Stimulated activated CD4-positive, alpha-beta T cell treated with anti-CD3 and anti-CD28 coated beads, Interleukin-15, amount 100 ng/mL, for 48 hours (primary cell): Measurements from ENCODE around the gene C9orf57.
A peak's percentile ranks its signal among the peaks of the same experiment; 100 is the strongest.
"Not testable (repeated sequence)": the region's sequence is repeated elsewhere in the genome, so short reads cannot be mapped to it uniquely, and the experiment has no call there.

Experiments used
- DNase-seq, 2 donors: peaks; one replicate each; pipeline ENCODE4 v3.0.0-alpha.2; 2020; ENCODE audit warnings: low read depth in 2 of 2

The C9orf57 gene, protein sequence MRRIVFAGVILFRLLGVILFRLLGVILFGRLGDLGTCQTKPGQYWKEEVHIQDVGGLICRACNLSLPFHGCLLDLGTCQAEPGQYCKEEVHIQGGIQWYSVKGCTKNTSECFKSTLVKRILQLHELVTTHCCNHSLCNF

DNA sequence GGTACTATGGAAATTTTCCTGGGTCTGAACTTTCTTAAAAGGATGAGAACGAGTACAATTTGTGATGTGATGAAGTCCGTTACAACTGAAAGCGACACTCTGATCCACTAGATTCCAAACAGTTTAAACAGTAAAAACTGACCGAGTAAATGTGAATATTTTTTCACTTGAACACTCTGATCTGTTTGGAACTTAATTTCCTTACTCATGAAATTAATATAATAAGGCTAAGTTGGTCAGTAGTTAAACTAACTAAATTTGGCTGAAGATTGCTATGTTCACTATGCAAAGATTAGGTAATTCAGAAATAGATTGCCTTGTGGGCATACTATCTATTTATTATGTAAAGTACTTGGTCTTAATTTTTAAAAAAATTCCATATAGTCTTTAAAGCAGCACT lies at the start of gene C9orf57:
Gene C9orf57 (minus strand): TSS at position 101 of the 400 bp plus-strand sequence. CDS start 1,282 bp downstream, outside the sequence.
- no peak for DNase-seq

DNA sequence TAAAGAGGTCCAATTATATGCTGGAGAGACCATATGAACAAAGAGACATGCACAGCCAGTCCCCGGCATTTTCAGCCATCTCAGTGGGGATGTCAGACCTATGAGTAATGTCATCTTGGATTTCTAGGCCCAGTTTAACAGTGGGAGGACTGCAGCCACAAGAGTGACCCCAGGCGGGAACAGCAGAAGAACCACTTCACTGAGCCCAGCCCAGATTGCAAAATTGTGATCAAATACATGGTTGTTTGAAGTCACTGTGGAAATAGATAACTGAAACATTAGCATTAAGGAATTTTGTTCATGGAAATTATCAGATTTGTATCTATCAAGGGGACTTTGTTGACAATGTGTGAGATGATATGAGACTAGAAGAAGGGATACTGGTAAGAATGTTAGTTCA lies 42.1 kb upstream of the C9orf57 start:
- DNase-seq: no peak

DNA sequence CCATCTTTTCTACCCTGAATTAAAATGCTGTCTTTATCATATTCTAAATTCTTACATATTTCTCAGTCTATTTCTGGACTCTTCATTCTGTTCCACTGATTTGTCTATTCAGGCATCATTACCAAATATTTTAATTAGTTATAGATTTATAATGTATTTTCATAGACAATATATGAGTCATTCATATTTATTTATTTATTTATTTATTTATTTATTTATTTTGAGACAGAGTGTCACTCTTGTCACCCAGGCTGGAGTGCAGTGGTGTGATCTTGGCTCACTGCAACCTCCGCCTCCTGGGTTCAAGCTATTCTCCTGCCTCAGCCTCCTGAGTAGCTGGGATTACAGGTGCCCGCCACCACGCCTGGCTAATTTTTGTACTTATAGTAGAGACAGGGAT lies 35.1 kb upstream of the C9orf57 start:
- not testable (repeated sequence) for DNase-seq

DNA sequence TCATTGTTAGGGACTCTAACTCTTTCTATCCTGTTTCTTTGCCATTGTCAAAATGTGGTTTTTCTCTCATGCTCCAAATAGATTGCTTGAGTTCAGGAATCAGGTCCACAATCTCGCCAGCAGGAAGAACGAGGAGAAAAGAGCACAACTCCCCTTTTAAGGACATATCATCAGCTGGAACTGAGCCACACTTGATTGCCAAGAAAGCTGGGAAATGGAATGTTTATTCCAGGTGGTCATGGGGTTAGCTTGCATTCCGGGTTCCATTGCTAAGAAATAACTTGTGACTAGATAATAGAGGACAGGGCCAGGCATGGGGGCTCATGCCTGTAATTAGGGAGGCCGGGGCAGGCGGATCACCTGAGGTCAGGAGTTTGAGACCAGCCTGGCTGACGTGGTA lies 32.4 kb upstream of the C9orf57 start:
- DNase-seq: no peak

DNA sequence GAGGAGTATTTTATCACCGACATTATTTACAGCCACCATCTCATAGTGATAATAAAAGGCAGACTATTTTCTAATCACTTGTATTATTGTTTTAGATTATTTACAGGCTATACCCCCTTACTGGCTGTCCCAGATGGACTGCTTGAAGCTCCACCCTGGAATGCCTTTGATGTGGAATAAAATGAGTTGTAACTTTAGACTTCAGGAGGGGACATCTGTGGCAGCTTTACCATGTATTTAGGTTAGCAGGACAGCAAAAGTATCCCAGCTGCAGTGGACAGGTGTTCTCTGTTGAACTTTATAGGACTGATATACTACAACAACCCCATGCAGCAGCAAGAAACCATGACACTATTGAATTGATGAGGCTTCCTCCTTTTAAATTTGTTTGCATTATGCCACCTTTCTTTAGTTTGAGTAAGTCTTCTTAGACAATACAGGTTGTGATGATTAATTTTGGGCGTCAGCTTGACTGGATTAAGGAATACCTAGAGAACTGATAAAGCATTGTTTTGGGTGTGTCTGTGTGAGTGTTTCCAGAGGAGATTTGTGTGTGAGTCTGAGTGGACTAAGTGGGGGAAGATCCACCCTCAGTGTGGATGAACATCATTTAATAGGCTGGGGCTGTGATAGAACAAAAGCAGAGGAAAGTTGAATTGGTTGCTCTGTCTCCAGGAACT lies 29.2 kb upstream of the C9orf57 start:
- DNase-seq: no peak

DNA sequence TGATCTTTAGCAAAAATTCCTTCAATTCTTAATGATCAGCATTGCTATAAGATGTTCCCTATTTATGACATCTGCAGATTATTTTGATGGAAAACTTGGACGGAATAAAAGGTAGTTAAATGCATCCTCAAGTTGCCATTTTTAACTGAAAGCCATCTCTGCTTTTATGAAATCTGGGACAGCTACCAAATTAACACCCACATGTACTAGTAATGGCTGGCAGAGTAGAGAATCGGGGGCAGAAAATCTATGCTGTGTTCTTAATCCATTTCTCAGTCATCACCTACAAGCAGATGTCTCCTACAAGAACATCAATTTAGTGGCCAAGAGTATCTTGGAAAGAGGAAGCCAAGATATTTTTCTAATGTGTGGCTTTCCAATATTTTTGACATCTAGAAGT lies 22.1 kb upstream of the C9orf57 start:
- DNase-seq: no peak

DNA sequence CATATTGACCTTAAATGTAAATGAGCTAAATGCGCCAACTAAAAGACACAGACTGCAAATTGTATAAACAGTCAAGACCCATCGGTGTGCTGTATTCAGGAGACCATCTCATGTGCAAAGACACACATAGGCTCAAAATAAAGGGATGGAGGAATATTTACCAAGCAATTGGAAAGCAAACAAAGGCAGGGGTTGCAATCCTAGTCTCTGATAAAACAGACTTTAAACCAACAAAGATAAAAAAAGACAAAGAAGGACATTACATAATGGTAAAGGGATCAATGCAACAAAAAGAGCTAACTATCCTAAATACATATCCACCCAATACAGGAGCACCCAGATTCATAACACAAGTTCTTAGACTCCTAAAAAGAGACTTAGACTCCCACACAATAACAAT lies 14.3 kb upstream of the C9orf57 start:
- not testable (repeated sequence) for DNase-seq

DNA sequence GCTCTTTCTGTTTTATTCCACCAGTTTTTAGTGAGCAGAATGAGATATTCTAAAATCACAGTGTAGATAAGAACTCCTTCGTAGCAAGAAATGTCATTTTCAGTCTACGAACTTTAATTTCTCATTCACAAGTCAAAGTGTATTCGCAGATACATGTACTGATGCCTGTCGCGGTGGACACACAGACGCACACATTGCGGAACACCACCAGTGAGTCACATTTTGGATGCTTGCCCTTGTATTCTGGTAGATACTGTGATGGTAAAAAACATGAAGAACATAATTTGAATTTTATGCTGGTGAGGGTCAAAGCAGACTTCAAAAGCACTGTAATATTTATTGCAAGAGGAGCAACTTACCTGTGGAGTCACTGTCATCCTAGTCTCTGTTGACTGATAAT lies 4.7 kb upstream of the C9orf57 start:
- DNase-seq: no peak

DNA sequence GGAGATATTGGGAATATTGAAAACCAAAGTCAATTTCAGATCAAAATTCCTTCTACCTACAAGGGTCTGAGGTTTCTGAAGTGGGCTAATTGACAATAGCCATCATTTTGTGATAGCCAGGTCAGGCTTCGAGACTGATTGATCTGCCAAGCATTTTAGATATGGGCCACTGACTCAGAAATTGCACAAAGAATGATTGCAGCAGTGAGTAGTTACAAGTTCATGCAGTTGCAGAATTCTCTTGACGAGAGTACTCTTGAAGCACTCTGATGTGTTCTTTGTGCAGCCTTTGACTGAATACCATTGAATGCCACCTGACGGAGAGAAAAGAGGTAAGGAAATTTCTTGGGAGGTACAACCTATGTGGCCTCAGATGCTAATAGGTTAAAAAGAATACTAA lies 8.3 kb downstream of the C9orf57 start:
- no peak for DNase-seq

DNA sequence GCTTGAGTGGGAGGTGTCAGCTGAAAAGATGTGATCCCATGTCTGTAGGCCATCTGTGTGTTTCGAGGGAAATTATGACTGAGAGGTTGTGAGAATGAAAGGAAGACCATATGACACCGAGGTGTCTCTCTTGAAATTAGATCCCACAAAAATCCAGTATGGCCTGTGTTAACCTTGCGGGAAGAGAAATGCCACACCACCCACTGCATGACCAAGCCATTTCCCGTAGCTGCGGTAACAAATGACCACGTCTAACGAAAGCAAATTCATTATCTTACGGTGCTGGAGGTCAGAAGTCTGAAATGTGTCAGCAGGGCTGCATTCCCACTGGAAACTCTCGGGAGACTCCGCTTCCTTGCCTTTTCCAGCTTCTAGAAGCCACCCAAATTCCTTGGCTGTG lies 11.6 kb downstream of the C9orf57 start:
- no peak for DNase-seq

DNA sequence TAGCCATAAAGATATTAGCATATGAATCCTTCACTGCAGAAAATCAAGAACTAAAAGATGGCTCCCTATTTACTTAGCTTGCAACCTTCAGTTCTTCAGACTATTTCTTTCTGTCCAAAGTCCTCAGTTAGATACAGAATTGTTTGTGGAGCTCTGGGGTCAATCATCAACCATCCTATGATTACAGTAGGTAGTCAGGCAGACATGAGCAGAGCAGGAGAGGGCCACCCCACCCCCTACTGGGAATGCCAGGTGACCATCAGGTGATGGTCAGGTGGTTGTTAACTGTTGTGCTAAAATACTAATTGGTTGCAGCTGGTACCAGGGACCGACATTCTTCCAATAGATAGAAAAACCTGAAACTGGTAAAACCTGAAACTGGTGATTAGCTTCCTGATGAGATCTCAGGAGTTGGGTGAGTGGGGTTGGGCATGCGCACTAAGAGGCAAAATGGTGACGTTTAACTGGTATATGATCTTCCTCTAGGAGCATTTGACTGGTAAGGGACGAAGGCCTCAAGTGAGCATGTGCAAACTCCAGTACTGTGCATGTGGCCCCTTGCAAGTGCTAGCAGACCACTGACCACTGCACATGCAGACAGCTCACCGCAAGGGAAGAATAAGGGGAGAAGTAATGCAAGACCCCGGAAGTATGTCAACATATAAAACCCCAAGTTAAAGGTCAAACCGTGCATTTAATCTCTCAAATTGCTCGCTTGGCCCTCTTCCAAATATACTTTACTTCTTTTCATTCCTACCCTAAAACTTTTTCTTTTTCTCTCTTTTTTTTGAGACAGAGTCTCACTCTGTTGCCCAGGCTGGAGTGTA lies 13.6 kb downstream of the C9orf57 start:
- DNase-seq: no peak

DNA sequence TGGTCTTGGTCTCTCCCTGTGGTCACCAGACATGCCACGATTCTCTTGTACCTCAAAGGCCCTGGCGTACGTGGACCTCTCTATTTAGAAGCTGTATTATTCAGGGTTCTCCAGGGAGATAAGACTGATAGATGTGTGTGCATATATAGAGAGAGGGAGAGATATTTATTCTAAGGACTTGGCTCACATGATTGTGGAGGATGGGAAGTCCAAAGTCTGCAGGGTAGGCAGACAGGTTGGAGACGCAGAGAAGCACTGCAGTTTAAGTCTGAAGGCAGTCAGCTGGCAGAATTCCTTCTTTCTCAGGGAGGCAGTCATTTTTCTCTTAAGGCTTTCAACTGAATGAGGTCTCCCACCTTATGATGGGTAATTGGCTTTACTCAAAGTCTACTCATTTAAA lies 16.3 kb downstream of the C9orf57 start:
- no peak for DNase-seq

DNA sequence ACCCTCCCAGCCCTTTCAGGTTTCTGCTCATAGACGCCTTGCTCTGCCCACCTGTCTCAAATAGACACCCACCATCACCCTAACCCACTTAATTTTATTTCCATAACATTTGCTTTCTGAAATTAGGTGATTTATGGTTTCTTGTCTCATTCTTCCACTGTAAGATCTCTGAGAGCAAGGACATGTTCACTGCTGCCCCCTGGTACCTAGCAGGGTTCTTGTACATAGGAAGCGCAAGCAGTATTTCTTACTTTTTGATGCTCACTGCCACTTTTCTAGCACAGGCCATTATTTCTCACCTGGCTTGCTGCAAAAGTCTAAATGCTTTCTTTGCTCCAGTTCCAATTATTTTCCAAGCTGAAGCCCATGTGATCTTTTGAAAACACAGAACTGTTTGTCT lies 16.8 kb downstream of the C9orf57 start:
- no peak for DNase-seq

DNA sequence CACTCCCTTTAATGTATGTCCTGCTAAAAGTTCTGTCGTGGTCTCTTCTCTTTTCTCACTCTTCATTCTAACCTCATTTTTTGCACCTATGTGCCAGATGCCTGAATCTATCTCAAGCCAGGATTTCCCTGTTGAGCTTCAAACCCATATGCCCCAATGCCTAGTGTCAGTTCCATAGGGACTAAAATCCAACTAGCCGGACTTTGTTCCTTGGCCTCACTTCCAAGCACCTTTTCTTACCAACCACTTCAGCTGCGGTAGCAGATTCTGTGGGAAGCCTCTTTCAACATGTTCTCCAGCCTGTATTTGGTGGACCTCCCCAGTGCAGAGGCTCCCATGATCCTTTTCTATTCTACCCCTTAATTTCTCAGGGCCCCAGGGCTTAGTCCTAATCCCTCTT lies 17.5 kb downstream of the C9orf57 start:
- no peak for DNase-seq

DNA sequence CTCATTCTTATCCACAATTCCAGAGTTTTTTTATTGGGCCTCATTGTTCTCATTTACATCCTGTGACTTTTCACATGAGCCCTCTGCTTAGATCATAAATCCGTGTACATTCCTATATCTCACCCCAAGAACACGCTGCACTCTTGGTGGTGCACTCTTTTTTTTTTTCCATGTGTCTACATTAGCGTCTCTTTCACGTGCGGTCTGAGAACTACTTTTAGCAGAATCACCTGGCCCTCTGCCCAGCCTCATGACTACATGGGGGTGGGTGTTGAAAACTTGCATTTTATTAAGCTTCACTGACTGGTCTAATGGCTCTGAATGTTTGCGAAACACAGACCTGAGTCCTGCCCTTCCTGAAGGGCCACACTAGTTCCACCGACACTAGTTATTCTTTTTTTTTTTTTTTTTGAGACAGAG lies 18.6 kb downstream of the C9orf57 start:
- DNase-seq: no peak

DNA sequence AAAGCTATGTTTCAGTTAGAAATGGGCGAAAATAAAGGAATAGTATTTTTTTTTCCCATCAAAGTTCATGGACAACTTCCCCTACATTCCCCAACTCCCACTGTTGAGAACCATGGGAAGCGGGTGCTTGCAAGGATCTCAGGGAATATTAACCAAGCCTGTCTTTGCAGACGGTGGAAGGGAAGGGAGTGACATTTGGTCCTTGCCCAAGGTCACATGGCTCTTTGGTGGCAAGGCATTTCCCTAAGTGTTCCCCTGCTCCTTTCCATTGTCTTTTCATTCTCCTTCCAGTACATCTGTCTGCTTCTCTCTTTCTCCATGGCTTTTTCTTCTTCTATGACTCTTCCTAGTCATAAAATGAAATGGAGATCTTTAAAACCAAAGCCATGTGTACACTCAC lies 19.0 kb downstream of the C9orf57 start:
- DNase-seq: no peak

DNA sequence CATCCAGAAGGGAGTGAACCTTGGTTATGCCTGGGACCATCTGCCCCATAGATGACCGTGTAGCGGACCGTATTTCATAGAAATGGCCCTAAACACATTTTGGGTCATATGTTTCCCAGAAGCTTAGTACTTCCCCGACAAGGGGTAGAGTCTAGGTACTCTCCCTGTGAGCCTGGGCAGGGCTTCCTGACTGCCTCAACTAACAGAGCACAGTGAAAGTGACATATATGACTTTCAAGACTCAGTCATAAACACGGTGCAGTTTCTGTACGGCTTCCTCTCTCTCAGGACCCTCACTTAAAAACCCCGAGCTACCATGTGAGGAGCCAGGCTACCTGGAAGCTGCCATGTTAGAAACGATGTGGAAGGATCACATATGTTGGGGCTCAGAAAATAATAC lies 20.9 kb downstream of the C9orf57 start:
- DNase-seq: no peak

DNA sequence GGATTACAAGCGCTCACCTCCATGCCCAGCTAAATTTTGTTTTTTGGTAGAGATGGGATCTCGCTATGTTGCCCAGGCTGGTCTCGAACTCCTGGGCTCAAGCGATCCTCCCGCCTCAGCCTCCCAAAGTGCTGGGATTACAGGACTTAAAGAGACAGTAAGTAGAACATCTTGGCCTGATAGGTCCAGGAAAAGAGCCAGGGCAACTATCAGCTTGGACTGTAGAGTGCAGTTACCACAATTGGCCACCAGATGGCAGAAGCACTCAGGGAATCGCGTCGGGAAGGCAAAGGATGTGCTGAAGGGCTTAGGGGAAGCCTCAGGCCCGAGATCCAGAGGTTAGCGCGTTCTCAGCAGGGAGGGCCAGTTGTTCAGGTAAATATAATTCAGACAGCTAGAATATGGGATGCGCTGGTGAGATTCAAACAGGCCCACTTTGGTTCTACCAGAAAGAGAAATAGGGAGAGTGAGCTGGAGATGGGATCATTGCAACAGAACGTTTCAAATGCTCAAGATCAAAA lies 21.5 kb downstream of the C9orf57 start:
- peak; percentile 39 to 47 for DNase-seq

DNA sequence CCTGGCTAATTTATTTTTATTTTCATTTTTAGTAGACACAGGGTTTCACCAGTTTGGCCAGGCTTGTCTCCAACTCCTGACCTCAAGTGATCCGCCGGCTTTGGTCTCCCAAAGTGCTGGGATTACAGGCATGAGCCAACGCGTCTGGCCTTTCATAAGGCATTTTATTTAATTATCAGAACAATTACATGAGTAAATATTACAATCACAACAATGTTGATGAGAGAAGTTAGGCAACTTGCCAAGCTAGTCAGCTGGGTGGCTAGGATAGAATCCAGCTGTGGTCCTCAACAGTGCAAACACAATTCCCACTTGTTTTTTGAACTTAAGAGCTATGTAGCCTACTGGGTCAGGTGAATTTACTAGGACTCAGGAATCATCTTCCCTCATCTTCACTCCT lies 22.0 kb downstream of the C9orf57 start:
- no peak for DNase-seq

DNA sequence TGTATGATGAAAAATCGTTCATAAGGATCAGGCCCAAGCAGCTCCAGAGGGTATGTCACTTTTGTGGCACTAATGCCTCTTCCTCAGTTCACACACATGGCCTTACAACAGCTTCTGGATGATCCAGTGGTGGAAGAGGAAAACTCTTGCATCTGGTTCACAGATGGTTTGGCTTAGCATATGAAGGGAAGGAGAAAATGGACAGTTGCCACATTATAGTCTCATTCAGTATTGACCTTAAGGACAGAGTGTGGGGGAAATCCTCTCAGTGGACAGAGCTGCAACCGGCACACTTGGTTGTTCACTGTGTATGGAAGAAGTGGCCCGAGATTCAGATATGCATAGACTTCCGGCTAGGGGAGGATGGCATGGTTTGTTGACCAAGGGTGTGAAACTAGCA lies 22.8 kb downstream of the C9orf57 start:
- no peak for DNase-seq

DNA sequence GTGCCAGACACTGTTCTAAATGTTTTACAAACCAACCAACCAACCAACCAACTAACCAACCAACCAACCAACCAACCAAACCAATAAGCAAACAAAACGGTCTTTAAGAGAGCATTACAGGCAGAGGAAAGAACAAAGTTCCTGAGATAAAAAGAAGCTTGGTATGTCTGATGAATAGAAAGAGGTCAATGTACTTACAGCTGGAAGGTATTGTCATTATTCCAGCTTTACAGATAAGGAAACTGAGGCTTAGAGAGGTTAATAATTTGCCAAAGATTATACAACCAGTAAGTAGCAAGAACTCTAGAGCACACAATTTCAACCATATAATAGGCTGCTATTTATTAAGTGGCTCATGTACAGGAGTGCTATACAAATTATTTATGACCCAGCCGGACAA lies 29.6 kb downstream of the C9orf57 start:
- no peak for DNase-seq

DNA sequence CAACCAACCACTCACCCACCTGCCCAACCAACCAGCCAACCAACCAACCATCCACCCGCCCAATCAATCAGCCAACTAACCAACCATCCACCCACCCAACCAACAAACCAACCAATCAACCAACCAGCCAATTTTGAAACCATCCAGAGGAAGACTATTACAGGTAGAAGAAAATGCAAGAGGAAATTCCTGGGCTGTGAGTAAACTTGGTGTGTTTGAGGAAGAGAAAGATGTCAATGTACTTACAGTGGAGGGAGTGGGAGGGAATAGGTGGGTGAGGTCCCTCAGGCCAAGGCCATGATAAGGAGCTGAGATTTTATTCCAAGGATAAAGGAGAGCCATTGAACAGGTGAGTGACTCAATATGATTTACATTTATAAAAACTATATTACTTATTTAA lies 30.4 kb downstream of the C9orf57 start:
- no peak for DNase-seq

DNA sequence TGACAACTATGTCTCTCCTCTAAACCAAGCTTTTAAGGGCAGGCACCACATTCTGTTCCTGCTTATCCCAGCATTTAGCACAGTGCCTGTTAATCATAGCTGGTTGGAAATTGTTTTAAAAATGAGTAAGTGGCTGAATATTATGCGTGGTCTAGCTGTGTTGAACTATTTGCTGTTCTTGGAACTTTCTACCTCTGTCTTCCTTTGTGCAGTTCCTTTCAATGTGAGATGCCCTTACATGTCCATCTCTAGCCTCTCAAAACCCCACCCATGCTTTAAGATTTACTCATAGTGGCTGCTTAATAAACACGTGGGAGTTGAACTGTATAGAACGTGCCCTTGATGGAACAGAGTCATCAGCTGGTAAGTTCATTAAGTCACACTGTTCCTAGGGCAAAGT lies 34.5 kb downstream of the C9orf57 start:
- DNase-seq: no peak
